GM19025 (cell line): ENCODE data around the gene FAM204A.

Experiments used
- ATAC-seq: cut with Tn5 transposase; IDR thresholded peaks from one replicate; pipeline ENCODE4 v1.9.1; 2021; ENCODE audit warnings: mild to moderate bottlenecking, low read depth, moderate library complexity; ENCODE audit not compliant: unreplicated experiment

FAM204A gene

GRCh38 chr10:118332948-118333710, 9.0 kb downstream of the FAM204A start:
- no peak for ATAC-seq

- peak; percentile 76 for ATAC-seq
Measured at GRCh38 chr10:118332236-118332635, 9.9 kb downstream of the FAM204A start.

- no peak for ATAC-seq
Measured at GRCh38 chr10:118330295-118331076, 11.6 kb downstream of the FAM204A start.

DNA sequence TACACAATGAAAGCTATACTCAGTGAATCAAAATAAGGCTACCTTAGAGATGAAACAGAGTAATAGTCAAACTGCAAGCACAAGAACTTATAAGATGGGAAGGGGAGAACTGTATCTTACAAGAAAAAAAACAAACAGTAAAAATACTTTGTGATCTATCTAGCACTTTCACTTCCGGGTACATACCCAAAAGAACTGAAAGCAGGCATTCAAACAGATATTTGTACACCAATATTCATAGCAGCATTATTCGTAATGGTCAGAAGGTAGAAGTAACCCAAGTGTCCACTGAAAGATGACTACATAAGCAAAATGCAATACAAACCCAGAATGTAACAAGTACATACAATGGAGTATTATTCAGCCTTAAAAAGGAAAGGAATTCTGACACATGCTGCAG, 18.0 kb downstream of the FAM204A start:
- no peak for ATAC-seq

GRCh38 chr10:118321724-118322575, 20.2 kb downstream of the FAM204A start:
- ATAC-seq, result no peak

GRCh38 chr10:118315629-118316028, 26.5 kb downstream of the FAM204A start:
- no peak for ATAC-seq

DNA sequence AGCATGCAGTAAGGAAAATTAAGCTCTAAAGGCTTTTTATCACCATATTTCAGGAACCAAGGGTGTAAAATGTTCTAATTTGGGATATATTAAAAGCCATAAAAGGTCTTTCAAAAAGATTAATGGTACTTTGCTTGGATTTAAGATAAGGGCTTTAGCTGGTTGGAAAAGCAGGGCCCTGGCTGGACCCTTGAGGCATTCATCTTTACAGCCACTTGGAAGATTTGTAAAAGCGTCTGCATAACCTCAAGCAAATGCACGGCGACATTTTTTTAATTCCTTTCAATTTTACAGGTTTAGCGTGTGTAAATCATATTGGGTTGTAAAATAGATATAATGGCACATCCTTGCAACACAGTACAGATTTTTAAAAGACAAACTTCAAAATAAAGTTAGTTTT, 27.2 kb downstream of the FAM204A start:
- ATAC-seq, result no peak

DNA sequence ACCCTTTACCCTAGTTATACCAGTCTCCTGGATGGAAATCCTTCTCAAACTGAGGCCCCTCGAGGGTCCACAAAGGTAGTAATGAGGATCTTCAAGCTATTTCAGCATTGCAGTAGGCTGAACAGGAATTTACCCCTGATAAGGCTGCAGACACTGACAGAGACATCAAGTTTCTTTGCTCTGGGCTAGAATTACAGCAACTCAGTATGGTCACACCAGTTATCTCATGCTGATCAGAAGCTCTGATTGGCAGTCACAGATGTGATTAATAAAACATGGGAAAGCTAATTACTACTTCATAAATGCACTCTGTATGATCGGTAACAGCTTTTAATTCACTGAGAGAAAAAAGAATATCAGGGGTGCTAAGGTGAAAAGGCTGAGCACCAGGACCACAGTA, 30.6 kb downstream of the FAM204A start:
- no peak for ATAC-seq

DNA sequence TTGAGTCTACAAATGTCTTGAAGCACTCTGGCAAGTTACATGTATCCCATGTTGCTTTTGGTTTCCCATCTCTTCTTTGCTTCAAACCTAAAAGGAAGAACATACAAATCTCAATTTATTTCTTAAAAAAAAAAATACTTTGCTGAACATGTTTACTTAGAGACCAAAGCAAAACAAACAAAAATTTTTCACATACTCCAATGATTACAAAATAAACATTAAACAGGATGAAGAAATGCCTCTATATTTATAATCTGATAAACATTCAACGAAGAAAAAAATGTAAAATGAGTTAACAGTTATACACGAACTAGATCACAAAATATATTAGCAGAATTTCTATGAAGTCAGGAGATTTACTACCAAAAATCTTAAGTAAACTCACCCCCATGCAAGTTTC, 31.3 kb downstream of the FAM204A start:
- no peak for ATAC-seq

- no peak for ATAC-seq
Measured at GRCh38 chr10:118309911-118310310, 32.2 kb downstream of the FAM204A start.

DNA sequence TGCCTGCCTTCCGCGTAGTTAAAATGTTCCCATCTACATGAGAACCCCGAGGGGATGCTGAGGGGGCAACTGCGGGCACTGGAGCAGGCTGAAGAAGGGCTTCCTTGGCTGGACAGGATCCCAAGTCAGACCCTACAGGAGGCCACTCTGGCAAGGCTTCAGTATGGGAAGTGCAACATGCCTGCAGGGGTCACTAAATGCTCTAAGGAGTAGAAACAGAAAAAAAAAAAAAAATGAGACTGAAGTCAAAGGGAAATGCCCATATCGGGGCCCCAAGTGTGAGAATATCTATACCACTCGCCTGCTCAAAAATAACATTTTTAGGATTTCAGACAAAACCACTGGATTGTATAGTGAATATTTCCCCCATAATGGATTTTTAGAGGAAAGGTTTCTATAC, 33.5 kb downstream of the FAM204A start:
- ATAC-seq, result no peak

- no peak for ATAC-seq
Measured at GRCh38 chr10:118307859-118308258, 34.3 kb downstream of the FAM204A start.

GRCh38 chr10:118307220-118307619, 34.9 kb downstream of the FAM204A start:
- no peak for ATAC-seq

- ATAC-seq, result no peak
Measured at GRCh38 chr10:118305730-118306129, 36.4 kb downstream of the FAM204A start.

DNA sequence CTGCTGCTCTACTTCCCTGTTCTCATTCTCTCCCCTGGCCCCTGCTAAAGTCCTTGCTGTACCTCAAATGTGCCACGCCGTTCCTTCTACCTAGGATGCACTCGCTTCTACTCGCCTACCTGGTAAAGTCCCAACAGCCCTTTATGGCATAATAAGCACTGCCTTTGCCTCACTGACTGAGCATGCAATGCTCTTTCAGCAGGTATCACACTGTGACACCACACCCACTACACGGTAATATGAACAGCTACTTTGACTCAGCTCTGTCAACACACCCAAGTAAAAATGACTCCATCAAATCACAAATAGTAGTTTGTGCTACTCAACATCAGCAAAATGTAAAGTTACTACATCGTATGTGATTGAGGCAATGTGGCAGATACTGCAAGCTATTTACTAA, 37.6 kb downstream of the FAM204A start:
- no peak for ATAC-seq

GRCh38 chr10:118301211-118301610, 40.9 kb downstream of the FAM204A start:
- ATAC-seq, result no peak

- no peak for ATAC-seq
Measured at GRCh38 chr10:118300320-118300719, 41.8 kb downstream of the FAM204A start.

DNA sequence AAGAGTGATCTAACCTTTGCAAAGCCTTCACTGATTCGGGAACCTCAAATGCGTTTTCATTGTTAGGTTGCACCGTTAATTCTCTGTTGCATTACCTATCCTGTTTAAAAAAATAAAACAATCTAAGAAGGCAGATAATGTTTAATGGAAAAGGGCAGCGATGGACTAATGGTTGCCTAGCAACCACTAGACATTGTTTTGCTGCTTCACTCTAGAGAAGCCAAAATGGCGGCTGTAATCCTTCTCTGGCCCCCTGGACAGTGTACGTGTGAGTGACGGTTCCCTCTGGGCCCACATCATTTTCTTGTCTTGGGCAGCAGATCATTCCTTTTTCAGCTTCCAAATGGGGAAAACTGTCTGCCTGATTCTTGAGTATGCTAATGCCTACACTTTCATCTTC, 43.3 kb downstream of the FAM204A start:
- no peak for ATAC-seq

GRCh38 chr10:118291122-118291521, 51.0 kb downstream of the FAM204A start:
- ATAC-seq, result no peak

- no peak for ATAC-seq
Measured at GRCh38 chr10:118290471-118290995, 51.6 kb downstream of the FAM204A start.
